Measurements from ENCODE around the gene F2R. TPM values are rescaled to one million over a fixed set of nuclear protein-coding genes. Genes with fewer than 3 reads are reported as not detected.

F2R gene
- 20.3 and 26.0 TPM in 2 replicates for total RNA-seq (2014; rRNA removed; shearing (Covaris generic))
- polyA plus RNA-seq (2016; fragmentation: Nextera tagmentation; extraction: Ambion mirVana), result 12.8 and 15.0 TPM in 2 replicates
- long read RNA-seq, transcript F2R-201 (2 exons, 3,821 nt), result major isoform, 8 of 8 reads
- long read RNA-seq, partial matches to known transcripts, result 0 of 8 reads
- long read RNA-seq, other reads (novel, unspliced or antisense), result 0 of 8 reads

- DNase-seq (ENCODE audit: low spot score), result peak; percentile 85
- TF ChIP-seq JUNB (IDR thresholded peaks at IDR 0.05; ENCODE audit: unreplicated experiment) (no peak), ZNF114 (CRISPR knock-in tag; IDR thresholded peaks at IDR 0.05) (no peak), ETS1 (IDR thresholded peaks at IDR 0.05) (no peak; the same call in 1 of the 2 replicates), ZNF462 (CRISPR knock-in tag; IDR thresholded peaks at IDR 0.05) (no peak), ZNF331 (CRISPR knock-in tag; IDR thresholded peaks at IDR 0.05; ENCODE audit: low read depth) (no peak), NANOG (IDR thresholded peaks at IDR 0.05; ENCODE audit: borderline replicate concordance) (no peak), REST (IDR thresholded peaks at IDR 0.05; ENCODE audit: unreplicated experiment) (no peak), POLR2AphosphoS5 (IDR thresholded peaks at IDR 0.05; ENCODE audit: low read depth) (peak; percentile 66), CTCF (conservative IDR thresholded peaks at IDR 0.05; ENCODE audit: low read depth in 2 of 2) (peak in 1 of 2 experiments; percentile 70; a peak in 3 of 4 replicates), STAT1 (IDR thresholded peaks at IDR 0.05; ENCODE audit: unreplicated experiment) (no peak), EZH2phosphoT487 (IDR thresholded peaks at IDR 0.05; ENCODE audit: unreplicated experiment) (no peak), EZH2 (IDR thresholded peaks at IDR 0.05; ENCODE audit: low read depth, unreplicated experiment) (no peak), CREB1 (CRISPR knock-in tag; IDR thresholded peaks at IDR 0.05; ENCODE audit: low read depth) (no peak)
- Mint-ChIP-seq H3K4me1 (peaks cover 16% of the 10 kb centered on the region), H3K36me3 (ENCODE audit: low read depth) (no peaks in the 10 kb centered on the region; the same call in 2 of the 3 replicates), H3K27ac (no peak within 1 kb of the TSS), H3K27me3 (ENCODE audit: insufficient read depth, low read depth, poor library complexity) (peaks cover 41% of the 10 kb centered on the region), H3K4me3 (peak within 1 kb of the TSS; percentile 86), H3K9me3 (no peaks in the 10 kb centered on the region)
- Histone ChIP-seq H3F3A (replicated peaks; ENCODE audit: low read depth) (0 out of 2 replicates have a peak, but pooled peaks cover 4% of the 10 kb centered on the region), H3K4me3 (peak within 1 kb of the TSS; percentile 93), H2AFZ (peak within 1 kb of the TSS; percentile 100), H3K27ac (ENCODE audit: low read depth) (no peak within 1 kb of the TSS), H3K9me2 (ENCODE audit: insufficient read depth) (no peaks in the 10 kb centered on the region), H3K4me1 (ENCODE audit: insufficient read depth) (peaks cover 13% of the 10 kb centered on the region), H3K27me3 (ENCODE audit: insufficient read depth) (peaks cover 37% of the 10 kb centered on the region), H3K36me3 (ENCODE audit: insufficient read depth) (no peaks in the 10 kb centered on the region), H4K20me1 (replicated peaks; ENCODE audit: insufficient read depth) (peaks cover 10% of the 10 kb centered on the region; the same call in 1 of the 2 replicates), H3K4me2 (peak within 1 kb of the TSS; percentile 94), H3K79me2 (replicated peaks; ENCODE audit: insufficient read depth) (peaks cover 34% of the 10 kb centered on the region)
- peak; percentile 83 for ATAC-seq
Observed at GRCh38 chr5:76715736-76716455, at the start of gene F2R. Gene F2R (plus strand): TSS chr5:76716126. CDS start chr5:76716308, 182 bp downstream.
